Measurements from ENCODE around the gene CFP. TPM values are rescaled to one million over a fixed set of nuclear protein-coding genes. Genes with fewer than 3 reads are reported as not detected.

Gene CFP
- total RNA-seq, 1 donor from 2014 or later: 0.21 TPM

DNA sequence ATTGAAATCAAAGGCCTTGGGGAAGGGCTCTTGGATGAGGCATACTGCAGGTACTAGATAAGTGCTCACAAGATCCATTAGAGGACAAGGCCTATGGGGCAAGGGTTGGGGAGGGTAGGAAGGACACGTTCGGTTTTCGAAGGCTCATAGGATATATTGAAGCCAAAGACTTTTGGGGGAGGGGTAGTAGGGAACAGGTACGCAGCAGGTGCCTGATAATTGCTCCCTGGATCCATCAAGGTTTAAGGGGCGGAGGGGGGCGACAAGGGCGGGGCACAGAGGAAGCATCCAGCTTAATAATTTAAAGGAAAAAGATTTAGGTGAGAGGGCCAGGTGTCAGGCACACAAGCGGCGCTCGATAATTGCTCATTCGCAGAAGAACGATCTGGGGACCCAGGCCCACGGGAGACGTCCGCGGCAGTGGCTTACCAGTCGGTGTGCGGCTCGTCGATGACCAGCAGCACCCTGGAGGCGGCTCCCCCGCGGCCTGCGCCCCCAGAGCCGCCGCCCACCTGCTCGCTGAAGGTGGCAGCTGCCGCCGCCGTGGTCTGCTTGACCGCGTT, 10.7 kb downstream of the CFP start:
- Histone ChIP-seq H3K36me3 (ENCODE audit: control insufficient read depth, insufficient read depth, low read length) (no peaks in the 10 kb centered on the region), H3K4me3 (ENCODE audit: low read depth, low read length) (no peak overlapping the region), H3K27me3 (ENCODE audit: control insufficient read depth, insufficient read depth, low read length) (peaks cover 4% of the 10 kb centered on the region)
- TF ChIP-seq, protein P1, sequence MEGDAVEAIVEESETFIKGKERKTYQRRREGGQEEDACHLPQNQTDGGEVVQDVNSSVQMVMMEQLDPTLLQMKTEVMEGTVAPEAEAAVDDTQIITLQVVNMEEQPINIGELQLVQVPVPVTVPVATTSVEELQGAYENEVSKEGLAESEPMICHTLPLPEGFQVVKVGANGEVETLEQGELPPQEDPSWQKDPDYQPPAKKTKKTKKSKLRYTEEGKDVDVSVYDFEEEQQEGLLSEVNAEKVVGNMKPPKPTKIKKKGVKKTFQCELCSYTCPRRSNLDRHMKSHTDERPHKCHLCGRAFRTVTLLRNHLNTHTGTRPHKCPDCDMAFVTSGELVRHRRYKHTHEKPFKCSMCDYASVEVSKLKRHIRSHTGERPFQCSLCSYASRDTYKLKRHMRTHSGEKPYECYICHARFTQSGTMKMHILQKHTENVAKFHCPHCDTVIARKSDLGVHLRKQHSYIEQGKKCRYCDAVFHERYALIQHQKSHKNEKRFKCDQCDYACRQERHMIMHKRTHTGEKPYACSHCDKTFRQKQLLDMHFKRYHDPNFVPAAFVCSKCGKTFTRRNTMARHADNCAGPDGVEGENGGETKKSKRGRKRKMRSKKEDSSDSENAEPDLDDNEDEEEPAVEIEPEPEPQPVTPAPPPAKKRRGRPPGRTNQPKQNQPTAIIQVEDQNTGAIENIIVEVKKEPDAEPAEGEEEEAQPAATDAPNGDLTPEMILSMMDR (IDR thresholded peaks at IDR 0.05; ENCODE audit: insufficient read depth, low read length, poor library complexity, severe bottlenecking): no peak
- no peak for DNase-seq (ENCODE audit: low read depth)

GRCh38 chrX:47614618-47615017, 15.1 kb downstream of the CFP start:
- no peak overlapping the region for H3K4me3 ChIP-seq (ENCODE audit: low read depth, low read length)
- H3K36me3 ChIP-seq (ENCODE audit: control insufficient read depth, insufficient read depth, low read length): no peaks in the 10 kb centered on the region
- TF ChIP-seq, protein P1 (IDR thresholded peaks at IDR 0.05; ENCODE audit: insufficient read depth, low read length, poor library complexity, severe bottlenecking): no peak
- no peak for DNase-seq (ENCODE audit: low read depth)
- peaks cover 4% of the 10 kb centered on the region for H3K27me3 ChIP-seq (ENCODE audit: control insufficient read depth, insufficient read depth, low read length)

GRCh38 chrX:47613082-47613481, 16.6 kb downstream of the CFP start:
- H3K4me3 ChIP-seq (ENCODE audit: low read depth, low read length): no peak overlapping the region
- TF ChIP-seq, protein P1 (IDR thresholded peaks at IDR 0.05; ENCODE audit: insufficient read depth, low read length, poor library complexity, severe bottlenecking): no peak
- no peak for DNase-seq (ENCODE audit: low read depth)
- H3K36me3 ChIP-seq (ENCODE audit: control insufficient read depth, insufficient read depth, low read length): no peaks in the 10 kb centered on the region
- H3K27me3 ChIP-seq (ENCODE audit: control insufficient read depth, insufficient read depth, low read length): no peaks in the 10 kb centered on the region

GRCh38 chrX:47612418-47612817, 17.3 kb downstream of the CFP start:
- H3K27me3 ChIP-seq (ENCODE audit: control insufficient read depth, insufficient read depth, low read length): no peaks in the 10 kb centered on the region
- no peak overlapping the region for H3K4me3 ChIP-seq (ENCODE audit: low read depth, low read length)
- no peaks in the 10 kb centered on the region for H3K36me3 ChIP-seq (ENCODE audit: control insufficient read depth, insufficient read depth, low read length)
- TF ChIP-seq, protein P1 (IDR thresholded peaks at IDR 0.05; ENCODE audit: insufficient read depth, low read length, poor library complexity, severe bottlenecking): no peak
- no peak for DNase-seq (ENCODE audit: low read depth)

GRCh38 chrX:47611926-47612325, 17.8 kb downstream of the CFP start:
- Histone ChIP-seq H3K4me3 (ENCODE audit: low read depth, low read length) (no peak overlapping the region), H3K27me3 (ENCODE audit: control insufficient read depth, insufficient read depth, low read length) (no peaks in the 10 kb centered on the region), H3K36me3 (ENCODE audit: control insufficient read depth, insufficient read depth, low read length) (no peaks in the 10 kb centered on the region)
- no peak for DNase-seq (ENCODE audit: low read depth)
- TF ChIP-seq, protein P1 (IDR thresholded peaks at IDR 0.05; ENCODE audit: insufficient read depth, low read length, poor library complexity, severe bottlenecking): no peak

GRCh38 chrX:47611489-47611888, 18.2 kb downstream of the CFP start:
- TF ChIP-seq, protein P1 (IDR thresholded peaks at IDR 0.05; ENCODE audit: insufficient read depth, low read length, poor library complexity, severe bottlenecking): no peak
- H3K36me3 ChIP-seq (ENCODE audit: control insufficient read depth, insufficient read depth, low read length): no peaks in the 10 kb centered on the region
- DNase-seq (ENCODE audit: low read depth): no peak
- no peaks in the 10 kb centered on the region for H3K27me3 ChIP-seq (ENCODE audit: control insufficient read depth, insufficient read depth, low read length)
- no peak overlapping the region for H3K4me3 ChIP-seq (ENCODE audit: low read depth, low read length)

Measured in kidney epithelial cell (primary cell).